NCI-H2227 (cell line): ENCODE measurements around the gene KRT31.
"Not testable (repeated sequence)": the region's sequence is repeated elsewhere in the genome, so short reads cannot be mapped to it uniquely, and the experiment has no call there.

Source experiments
- DNase-seq: peaks from one replicate; lab custom pipeline; 2025; ENCODE audit not compliant: unreplicated experiment; lab: John Stamatoyannopoulos, UW

KRT31 gene

DNA sequence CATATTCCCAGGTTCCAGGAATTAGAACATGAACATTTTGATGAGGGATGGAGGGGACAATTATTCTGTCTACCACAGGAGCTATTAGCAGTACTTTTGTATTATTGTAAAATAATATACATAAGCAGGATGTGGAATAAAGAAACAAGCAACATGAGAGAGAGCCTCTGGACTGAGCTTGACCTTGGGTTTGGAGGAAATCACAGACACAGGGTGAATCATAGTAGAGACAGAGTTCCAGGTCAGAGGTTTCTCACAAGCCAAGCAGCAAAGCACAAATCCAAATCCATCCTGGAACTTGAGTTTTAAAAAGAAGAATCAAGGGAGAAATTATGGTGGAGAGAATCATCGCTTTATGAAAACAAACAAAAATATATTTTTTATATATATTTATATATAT, 5.1 kb downstream of the KRT31 start:
- DNase-seq = no peak

DNA sequence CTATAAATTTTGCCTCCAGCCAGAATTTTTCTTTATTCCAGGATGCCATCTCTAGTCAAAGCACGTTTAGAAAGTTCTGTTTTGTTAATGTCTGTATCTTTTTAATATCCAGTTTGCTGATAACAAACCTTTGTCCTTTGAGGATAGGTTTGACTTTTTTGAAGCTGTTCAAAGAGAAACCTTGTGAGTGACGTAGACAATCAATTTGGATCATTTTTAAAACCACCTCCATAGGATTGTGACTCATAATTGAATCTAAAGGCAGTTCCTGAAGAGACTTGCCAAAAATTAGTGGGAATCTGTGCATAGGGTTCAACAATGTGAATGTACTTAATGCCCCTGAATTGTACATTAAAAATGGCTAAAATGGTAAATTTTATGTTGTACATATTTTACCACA, 5.9 kb downstream of the KRT31 start:
- DNase-seq = no peak

DNA sequence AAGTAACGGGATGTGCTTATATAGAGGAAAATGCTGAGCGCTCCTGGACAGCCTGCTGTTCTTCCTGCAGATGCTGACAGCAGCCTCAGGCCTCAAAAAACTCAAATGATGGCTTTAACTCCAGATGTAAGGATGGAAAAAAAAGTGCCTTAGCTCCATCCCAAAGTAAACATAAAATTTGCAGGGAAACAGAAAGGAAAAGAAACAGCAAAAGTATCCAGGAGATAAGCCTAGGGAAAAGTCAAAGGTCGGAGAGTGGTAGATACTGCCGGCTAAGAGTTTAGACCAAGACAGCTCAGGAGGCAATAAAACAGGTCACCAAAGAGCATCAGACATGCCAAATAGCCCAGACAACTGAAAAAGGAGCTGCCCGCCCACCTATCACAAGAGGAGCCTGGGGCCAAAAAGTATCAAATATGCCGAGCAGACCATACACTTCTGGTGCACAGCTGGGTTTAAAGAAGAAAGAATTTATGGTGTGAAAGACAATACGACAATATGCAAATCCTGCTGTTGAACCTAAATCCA, 6.9 kb downstream of the KRT31 start:
- DNase-seq = no peak

DNA sequence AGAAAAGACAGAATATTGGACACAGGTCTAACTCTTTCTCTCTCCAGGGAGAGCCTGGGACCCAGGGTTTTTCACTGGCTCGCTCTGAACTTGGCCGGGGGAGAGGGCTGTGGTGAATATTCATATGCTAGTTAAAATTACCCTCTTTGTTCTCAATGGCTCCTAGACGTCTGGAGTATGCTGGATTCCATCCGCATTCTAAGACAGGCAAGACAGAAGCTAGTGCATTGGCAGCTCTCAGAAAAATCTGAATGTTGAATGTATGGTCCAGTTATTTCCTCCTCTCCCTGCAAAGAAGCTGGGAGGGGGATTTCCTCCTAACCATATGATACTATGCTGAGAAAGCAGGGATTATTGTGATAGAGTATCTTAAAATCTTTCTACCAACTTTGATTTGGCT, 9.7 kb downstream of the KRT31 start:
- no peak for DNase-seq

DNA sequence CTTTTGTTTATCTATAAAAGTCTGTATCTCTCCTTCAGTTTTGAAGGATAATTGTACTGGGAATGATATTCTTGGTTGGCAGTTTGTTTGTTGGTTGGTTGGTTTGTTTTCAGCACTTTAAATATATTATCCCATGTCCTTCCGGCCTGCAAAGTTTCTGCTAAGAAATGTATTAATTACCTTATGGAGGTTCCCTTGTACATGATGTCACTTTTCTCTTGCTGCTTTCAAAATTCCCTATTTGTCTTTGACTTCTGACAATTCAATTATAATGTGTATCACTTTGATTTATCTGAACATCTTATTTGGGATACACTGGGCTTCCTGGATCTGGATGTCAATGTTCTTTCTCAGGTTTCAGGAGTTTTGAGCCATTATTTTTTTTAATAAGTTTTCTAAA, 11.2 kb downstream of the KRT31 start:
- DNase-seq = no peak

DNA sequence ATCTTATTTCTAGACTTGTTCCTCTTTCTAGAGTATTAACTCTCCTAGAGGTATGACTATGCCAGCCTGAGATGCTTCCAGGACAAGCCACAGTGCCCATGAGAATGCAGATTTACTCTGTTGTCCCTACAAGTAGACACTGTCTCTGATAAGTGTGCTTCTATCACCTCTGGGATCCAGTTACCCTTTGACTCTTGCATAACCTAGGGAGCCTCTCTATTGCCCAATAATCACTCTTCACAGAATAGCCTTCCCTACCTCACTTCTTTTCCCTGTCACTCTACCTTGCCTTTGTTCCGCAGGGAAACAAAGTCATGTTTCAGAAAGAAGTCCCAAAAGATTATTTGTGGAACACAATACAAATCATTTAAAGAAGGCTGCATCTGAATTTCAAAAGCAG, 13.7 kb downstream of the KRT31 start:
- DNase-seq = no peak

DNA sequence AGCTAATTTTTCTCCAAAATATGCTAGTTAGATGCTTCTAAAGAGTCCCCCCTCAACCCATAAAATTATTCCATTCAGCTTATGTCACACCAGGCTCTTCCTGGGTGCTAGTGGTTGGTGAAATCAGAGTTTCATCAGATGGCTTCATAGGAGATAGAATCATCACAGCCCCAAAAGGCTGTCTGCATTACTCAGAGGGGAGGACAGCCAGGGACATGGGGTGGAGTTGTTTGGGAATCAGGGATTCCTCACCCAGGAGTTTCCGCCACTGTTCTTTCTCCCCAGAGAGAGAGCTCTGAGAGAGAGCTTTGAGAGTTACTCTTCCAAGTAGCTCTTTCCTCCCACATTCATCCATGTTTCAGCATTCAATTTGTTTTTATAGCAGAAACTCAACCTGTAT, 15.0 kb downstream of the KRT31 start:
- no peak for DNase-seq

DNA sequence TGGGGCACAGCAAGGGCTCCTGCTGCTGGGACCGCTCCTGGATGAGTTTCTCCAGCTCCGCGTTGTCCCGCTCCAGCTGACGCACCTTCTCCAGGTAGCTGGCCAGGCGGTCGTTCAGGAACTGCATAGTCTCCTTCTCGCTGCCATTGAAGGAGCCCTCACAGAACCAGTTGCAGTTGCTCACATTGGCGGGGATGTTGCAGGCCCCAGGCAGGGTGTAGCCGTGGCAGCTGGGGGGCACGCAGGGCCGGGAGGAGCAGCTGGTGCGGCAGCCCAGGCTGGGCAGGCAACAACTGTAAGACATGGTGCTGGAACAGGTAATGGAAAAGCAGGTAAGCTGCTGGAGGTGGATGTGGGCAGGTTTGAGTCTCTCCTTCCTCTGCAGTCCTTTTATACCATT, 15.5 kb downstream of the KRT31 start, which contains the start of gene KRT34:
Gene KRT34 (minus strand): TSS at position 364 of the 400 bp plus-strand sequence. CDS start 60 bp downstream, at position 304.
- not testable (repeated sequence) for DNase-seq

DNA sequence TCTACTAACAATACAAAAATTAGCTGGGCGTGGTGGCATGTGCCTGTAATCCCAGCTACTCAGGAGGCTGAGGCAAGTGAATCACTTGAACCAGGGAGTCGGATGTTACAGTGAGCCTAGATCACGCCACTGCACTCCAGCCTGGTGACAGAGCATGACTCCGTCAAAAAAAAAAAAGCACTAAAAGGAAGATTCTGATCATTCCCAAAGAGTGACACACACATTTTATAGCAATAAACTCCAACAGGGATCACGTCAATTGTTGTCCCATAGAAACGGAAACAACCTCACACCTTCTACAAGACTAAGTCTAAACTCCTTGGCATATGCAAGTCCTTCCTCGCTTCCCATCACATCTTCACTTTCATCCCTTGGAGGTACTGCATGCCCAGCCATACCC, 17.3 kb downstream of the KRT31 start:
- DNase-seq = not testable (repeated sequence)

DNA sequence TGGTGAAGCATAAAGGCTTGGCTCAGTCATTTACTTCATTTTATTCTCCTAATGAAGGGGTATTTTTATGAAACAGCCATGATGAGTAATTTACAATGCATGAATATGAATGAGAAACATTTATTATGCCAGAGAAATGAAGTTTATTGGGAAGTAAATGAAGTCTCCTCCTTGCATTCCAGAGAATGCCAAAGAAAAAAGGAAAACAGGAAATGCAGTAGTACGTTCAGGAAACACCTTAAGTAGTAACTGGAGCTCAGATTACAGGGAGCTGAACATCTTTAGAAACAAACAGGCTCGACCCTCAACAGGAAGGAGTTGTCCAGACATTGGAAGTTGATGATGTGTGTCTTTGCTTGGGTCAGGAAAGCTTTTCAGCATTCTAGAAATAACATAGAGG, 19.9 kb downstream of the KRT31 start:
- DNase-seq = no peak

DNA sequence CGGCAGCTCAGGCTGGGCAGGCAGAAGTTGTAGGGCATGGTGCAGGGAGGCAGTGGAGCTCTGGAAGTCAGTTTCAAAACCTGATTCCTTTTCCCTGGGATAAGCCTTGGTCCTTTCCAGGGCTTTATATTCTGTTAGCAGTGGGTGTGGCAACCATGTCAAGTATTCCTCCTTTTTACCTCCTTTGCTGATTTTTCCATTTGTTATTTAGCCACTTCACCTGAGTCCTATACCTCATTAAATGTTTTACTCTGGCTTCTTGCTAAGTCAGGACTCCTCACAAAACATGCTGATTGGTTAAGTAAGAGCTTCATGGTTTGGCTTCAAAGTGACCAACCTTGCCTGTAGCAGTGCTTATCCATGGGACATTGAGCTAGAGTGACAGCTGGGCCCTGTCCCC, 27.7 kb downstream of the KRT31 start, which contains the start of gene KRT33B:
Gene KRT33B (minus strand): TSS at position 101 of the 400 bp plus-strand sequence. CDS start 63 bp downstream, at position 38.
- no peak for DNase-seq

DNA sequence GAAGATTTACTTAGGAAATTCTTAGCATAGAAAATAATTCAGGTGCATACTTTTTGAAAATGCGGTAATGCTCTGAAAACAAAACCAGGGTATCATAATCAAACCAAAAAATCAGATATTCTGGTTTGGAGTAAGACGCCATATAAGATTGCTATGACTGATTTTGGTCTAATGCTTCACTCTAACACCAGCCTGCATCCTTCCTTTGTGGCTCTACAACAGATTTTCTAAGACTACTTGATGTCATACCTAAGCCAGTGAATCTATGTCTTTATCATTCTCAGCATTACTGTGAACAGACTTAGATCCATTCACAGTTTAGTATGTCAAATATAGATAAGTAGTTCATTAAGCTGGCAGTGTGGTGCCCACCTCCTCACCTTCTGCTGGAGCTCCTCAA, 28.4 kb downstream of the KRT31 start:
- no peak for DNase-seq

DNA sequence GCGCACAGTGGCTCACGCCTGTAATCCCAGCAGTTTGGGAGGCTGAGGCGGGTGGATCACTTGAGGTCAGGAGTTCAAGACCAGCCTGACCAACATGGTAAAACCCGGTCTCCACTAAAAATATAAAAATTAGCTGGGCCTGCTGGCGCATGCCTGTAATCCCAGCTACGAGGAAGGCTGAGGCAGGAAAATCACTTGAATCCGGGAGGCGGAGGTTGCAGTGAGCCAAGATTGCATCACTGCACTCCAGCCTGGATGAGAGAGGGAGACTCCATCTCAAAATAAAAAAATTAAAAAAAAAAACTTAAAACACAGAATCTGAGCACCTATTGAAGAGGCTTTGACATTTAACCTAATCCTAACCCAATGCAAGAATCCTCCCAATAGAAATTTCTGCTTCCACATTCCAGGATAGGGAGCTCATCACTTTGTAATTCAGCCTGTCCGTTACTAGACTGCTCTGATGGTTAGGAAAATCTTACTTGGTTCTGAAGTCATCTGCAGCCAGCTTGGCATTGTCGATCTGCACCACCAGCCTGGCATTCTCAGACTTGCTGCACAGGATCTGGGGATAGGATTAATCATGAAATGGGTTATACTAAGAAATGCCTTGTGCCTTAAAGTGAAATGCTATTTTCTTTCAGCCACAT, 29.9 kb downstream of the KRT31 start:
- DNase-seq = no peak

DNA sequence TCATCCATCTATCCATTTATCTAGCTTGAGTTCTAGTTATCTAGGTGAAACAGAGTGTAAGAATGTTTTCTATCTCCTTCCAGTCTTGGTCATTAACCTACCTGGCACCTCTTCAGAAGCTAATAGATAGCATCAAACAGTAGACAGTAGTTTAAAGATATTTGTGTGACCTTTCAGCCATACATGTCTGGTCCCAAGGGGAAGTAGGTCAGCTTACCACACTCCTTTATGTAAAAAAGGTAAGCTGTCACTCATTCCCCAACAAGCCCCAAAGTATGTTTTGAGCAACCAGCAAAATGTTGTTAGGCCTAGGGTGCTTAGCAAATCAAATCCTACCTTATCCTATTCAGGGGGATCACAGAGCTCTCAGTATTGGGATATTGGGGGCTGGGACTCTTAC, 31.3 kb downstream of the KRT31 start:
- DNase-seq = no peak

DNA sequence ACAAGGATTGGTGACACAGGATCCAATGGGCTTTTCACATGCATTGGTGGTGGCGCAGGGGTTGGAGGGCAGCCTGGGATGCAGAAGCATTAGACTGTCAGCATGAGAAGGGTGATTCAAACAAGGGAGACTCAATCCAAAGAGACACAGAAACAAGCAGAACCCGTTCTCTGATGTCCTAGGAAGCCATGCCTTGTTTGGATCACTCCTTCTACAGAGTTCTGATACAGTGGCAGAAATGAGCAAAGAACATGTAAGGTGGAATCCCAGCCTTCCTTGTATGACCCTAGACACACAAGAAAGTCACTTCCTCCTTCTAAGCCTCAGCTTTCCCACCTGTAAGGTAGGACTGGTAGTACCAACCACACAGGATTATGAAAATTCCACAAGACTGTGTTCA, 33.5 kb downstream of the KRT31 start:
- no peak for DNase-seq

DNA sequence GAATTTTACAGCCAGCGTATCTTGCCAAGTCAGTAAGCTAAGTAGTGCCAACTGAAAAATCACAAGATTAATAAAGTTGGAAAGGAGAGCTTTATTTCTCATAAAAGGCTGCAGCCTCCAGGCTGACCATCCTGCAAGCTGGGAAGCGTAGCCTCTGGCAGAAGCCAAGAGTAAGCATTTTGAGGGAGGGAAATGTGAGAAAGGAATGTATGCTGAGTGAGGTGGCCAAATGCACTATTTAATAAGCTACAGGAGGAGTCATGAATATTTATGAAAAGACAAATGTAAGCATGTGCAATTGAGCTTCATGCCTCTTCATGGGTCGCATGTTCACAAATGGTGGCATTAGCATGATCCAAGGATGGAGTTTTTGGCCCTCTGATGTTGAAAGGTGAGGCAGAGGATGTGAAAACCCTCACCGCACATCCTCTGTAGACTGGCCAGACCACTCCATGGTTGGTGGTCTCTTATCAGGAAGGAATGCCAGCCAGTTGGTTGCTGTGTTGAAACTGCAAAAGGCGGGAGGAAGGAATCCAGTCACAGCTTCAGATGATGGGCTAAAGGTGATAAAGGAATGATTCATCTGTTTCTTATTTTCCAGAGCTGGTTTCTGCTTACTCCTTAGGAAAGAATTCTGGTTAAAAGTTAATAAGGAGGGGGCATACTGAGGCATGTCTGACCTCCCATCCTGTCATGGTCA, 37.0 kb downstream of the KRT31 start:
- no peak for DNase-seq

DNA sequence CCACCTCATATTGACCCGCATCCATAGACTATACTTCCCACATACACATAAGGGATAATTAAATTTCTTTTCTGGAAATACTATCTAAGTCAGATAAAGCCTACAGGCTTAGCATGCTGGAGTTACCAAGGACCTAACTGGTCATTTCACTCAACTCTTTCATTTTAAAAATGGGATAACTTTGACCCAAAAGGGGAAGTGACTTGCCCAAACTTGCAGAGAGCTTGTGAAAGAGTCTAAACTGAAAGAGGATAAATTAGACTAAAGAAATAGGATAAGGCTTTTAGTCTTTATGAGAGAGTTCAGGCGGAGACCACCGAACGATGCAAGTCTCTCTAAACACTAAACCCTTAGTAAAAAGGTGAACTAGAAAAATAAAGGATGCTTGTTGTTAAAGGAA, 42.9 kb downstream of the KRT31 start:
- no peak for DNase-seq

DNA sequence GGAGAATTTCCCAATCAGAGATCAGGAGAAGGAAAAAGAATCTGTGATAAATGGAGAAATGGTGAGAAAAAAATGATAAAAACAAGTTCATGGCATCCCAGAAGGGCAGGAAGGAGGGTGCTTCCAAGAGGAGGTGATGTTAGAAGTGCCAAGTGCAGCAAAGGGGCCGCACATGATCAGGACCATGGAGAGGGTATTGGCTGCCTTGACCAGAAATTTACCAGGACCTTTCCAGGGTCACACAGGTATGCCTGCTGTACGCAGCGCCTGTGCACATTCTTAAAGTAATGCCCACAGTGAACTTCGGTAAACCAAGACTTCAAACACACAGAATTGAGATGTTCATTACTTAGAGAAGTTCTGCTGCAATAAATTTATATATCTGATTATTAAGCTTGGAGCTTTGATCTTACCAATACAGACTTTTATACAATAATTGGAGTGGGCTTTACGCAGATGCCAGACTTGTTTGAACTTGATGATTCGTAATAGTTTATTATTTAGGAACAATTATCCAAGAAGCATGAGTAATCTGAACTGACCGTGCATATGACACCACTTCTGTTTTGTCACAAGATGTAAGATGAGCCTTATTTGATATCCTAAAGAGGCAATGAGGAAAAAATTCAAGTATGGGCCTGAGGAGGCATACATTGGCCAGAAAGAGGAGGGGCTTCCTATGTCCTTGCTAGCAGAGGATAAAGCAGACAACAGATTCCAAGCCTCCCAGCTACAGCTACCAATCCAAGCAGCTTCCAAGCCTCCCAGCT, 44.6 kb downstream of the KRT31 start:
- no peak for DNase-seq

DNA sequence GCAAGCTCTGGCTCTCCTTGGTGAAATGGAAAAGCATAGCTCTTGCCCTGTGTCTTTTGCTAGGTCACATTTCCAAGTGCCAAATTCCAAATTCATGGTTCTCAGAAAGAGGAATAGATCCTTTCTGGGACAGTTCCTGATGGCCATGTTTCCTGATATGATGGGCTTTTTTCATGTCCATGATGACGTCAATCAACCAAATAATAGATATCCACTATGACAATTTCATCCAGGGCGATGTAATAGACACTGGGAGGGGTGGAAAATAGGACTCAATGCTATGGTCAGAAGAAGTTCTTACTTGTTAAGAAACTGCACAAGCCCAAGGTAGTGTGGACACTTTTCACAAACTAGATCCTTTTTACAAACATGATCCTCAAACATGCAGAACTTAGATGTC, 46.2 kb downstream of the KRT31 start:
- DNase-seq = no peak

DNA sequence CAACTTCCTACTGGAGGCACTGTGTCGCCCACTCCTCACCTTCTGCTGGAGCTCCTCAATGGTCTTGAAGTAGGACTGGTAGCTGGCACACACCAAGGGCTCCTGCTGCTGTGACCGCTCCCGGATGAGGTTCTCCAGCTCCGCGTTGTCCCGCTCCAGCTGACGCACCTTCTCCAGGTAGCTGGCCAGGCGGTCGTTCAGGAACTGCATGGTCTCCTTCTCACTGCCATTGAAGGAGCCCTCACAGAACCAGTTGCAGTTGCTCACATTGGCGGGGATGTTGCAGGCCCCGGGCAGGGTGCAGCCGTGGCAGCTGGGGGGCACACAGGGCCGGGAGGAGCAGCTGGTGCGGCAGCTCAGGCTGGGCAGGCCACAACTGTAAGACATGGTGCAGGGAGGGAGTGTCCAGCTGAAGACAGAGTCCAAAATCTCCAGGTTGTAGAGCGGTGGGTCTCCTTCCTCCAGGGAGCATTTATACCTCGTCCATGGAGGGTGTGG, 47.0 kb downstream of the KRT31 start, which contains the start of gene KRT33A:
Gene KRT33A (minus strand): TSS at position 448 of the 498 bp plus-strand sequence. CDS start 61 bp downstream, at position 387.
- DNase-seq = not testable (repeated sequence)
